GM23338 (cell line): ENCODE results near the gene DMKN. TPM values are rescaled to one million over a fixed set of nuclear protein-coding genes. Genes with fewer than 3 reads are reported as not detected.

Experiments
- ATAC-seq: fragments of 200-7000 bp; cut with Tn5 transposase; 3 replicates; pipeline ENCODE4 v1.9.1; 2020
- DNase-seq: peaks from one replicate; pipeline ENCODE4 v3.0.0-alpha.2; 2015; ENCODE audit warnings: low spot score
- H2AFZ ChIP-seq: fragments of 200-600 bp; sonication (generic); 2 replicates; pipeline ENCODE4 v1.8.0; 2016; ENCODE audit warnings: antibody characterized with exemption, mild to moderate bottlenecking, moderate library complexity
- H3F3A ChIP-seq: fragments of 200-600 bp; sonication (generic); replicated peaks from 2 replicates; pipeline ENCODE4 v1.8.0; 2017; ENCODE audit warnings: antibody characterized with exemption, mixed run types, low read depth
- H3K27ac ChIP-seq: fragments of 200-600 bp; sonication (generic); 2 replicates; pipeline ENCODE4 v1.6.1; 2016; ENCODE audit warnings: low read depth
- H3K27me3 ChIP-seq: fragments of 200-600 bp; sonication (generic); 2 replicates; pipeline ENCODE4 v1.8.0; 2016; ENCODE audit warnings: mild to moderate bottlenecking, mixed run types, moderate library complexity; ENCODE audit not compliant: insufficient read depth
- H3K36me3 ChIP-seq: fragments of 200-600 bp; sonication (generic); 2 replicates; pipeline ENCODE4 v1.8.0; 2016; ENCODE audit warnings: mild to moderate bottlenecking; ENCODE audit not compliant: insufficient read depth
- H3K4me1 ChIP-seq: fragments of 200-600 bp; sonication (generic); 2 replicates; pipeline ENCODE4 v1.8.0; 2016; ENCODE audit warnings: mild to moderate bottlenecking, moderate library complexity; ENCODE audit not compliant: insufficient read depth
- H3K4me2 ChIP-seq: fragments of 200-600 bp; sonication (generic); 2 replicates; pipeline ENCODE4 v1.7.1; 2017; ENCODE audit warnings: mixed run types
- H3K4me3 ChIP-seq: fragments of 200-600 bp; sonication (generic); 2 replicates; pipeline ENCODE4 v1.6.1; 2016; ENCODE audit warnings: mixed run types
- H3K79me2 ChIP-seq: fragments of 200-600 bp; sonication (generic); replicated peaks from 2 replicates; pipeline ENCODE4 v1.8.0; 2017; ENCODE audit warnings: mild to moderate bottlenecking; ENCODE audit not compliant: insufficient read depth
- H3K9me2 ChIP-seq: fragments of 200-600 bp; sonication (generic); 2 replicates; pipeline ENCODE4 v1.8.0; 2017; ENCODE audit not compliant: insufficient read depth
- H4K20me1 ChIP-seq: fragments of 200-600 bp; sonication (generic); replicated peaks from 2 replicates; pipeline ENCODE4 v1.8.0; 2017; ENCODE audit warnings: mild to moderate bottlenecking; ENCODE audit not compliant: insufficient read depth
- H3K27ac Mint-ChIP-seq: 2 replicates; pipeline ENCODE4 v1.8.0; 2020; ENCODE audit warnings: inconsistent platforms, mild to moderate bottlenecking, moderate library complexity, mixed read lengths
- H3K27me3 Mint-ChIP-seq: 3 replicates; pipeline ENCODE4 v1.8.0; 2022; ENCODE audit warnings: low read depth, mild to moderate bottlenecking, moderate library complexity, mixed read lengths, inconsistent platforms; ENCODE audit not compliant: insufficient read depth, poor library complexity
- H3K36me3 Mint-ChIP-seq: 3 replicates; pipeline ENCODE4 v1.8.0; 2021; ENCODE audit warnings: low read depth, mild to moderate bottlenecking, inconsistent platforms, moderate library complexity, mixed read lengths
- H3K4me1 Mint-ChIP-seq: 3 replicates; pipeline ENCODE4 v1.8.0; 2020; ENCODE audit warnings: mild to moderate bottlenecking, inconsistent platforms, mixed read lengths
- H3K4me3 Mint-ChIP-seq: 3 replicates; pipeline ENCODE4 v1.8.0; 2021; ENCODE audit warnings: moderate library complexity, mild to moderate bottlenecking, inconsistent platforms, mixed read lengths
- H3K9me3 Mint-ChIP-seq: 3 replicates; pipeline ENCODE4 v1.8.0; 2020; ENCODE audit warnings: moderate library complexity, mild to moderate bottlenecking, inconsistent platforms, mixed read lengths
- CREB1 ChIP-seq: fragments of 250-450 bp; sonication (Bioruptor Pico); IDR thresholded peaks from 2 replicates; pipeline ENCODE4 v1.5.0; 2020; ENCODE audit warnings: low read depth, mild to moderate bottlenecking, moderate library complexity
- EZH2 ChIP-seq: fragments of 200-600 bp; sonication (generic); IDR thresholded peaks from one replicate; pipeline ENCODE4 v1.8.0; 2017; ENCODE audit warnings: antibody characterized with exemption, mild to moderate bottlenecking, low read depth; ENCODE audit not compliant: unreplicated experiment
- EZH2phosphoT487 ChIP-seq: fragments of 200-600 bp; sonication (generic); IDR thresholded peaks from one replicate; pipeline ENCODE4 v1.8.1; 2018; ENCODE audit warnings: antibody characterized with exemption; ENCODE audit not compliant: unreplicated experiment
- JUNB ChIP-seq: IDR thresholded peaks from one replicate; pipeline ENCODE4 v1.6.1; 2016; ENCODE audit warnings: antibody characterized with exemption; ENCODE audit not compliant: unreplicated experiment
- NANOG ChIP-seq: IDR thresholded peaks from 2 replicates; pipeline ENCODE4 v1.6.1; 2016; ENCODE audit warnings: antibody characterized with exemption, borderline replicate concordance
- POLR2AphosphoS5 ChIP-seq: IDR thresholded peaks from 2 replicates; pipeline ENCODE4 v1.6.1; 2016; ENCODE audit warnings: antibody characterized with exemption, low read depth
- STAT1 ChIP-seq: IDR thresholded peaks from one replicate; pipeline ENCODE4 v1.6.1; 2016; ENCODE audit warnings: antibody characterized with exemption; ENCODE audit not compliant: unreplicated experiment
- ZNF114 ChIP-seq: fragments of 250-450 bp; sonication (Bioruptor Pico); IDR thresholded peaks from 2 replicates; pipeline ENCODE4 v1.5.0; 2020; ENCODE audit warnings: mild to moderate bottlenecking, moderate library complexity
- ZNF331 ChIP-seq: fragments of 250-450 bp; sonication (Bioruptor Pico); IDR thresholded peaks from 2 replicates; pipeline ENCODE4 v1.5.0; 2020; ENCODE audit warnings: low read depth, mild to moderate bottlenecking, moderate library complexity
- polyA plus RNA-seq: library from polyadenylated mRNA; unstranded; fragments of >200 nt; fragmentation: Nextera tagmentation; extraction: Ambion mirVana; gene quantifications from 2 replicates; pipeline ENCODE4 v1.2.1, GENCODE V29; 2016
- total RNA-seq: library from RNA; depleted of rRNA; stranded (reverse); fragments of >200 nt; shearing (Covaris generic); gene quantifications from 2 replicates; pipeline ENCODE4 v1.2.3, GENCODE V29; 2014
- TF ChIP-seq, protein P1 (sequence below): IDR thresholded peaks from 2 replicates; pipeline ENCODE4 v1.6.1; 2016; ENCODE audit warnings: antibody characterized with exemption

The DMKN gene
- total and polyA plus RNA-seq, 2 experiments from 2014 or later: 259 to 569 TPM

DNA sequence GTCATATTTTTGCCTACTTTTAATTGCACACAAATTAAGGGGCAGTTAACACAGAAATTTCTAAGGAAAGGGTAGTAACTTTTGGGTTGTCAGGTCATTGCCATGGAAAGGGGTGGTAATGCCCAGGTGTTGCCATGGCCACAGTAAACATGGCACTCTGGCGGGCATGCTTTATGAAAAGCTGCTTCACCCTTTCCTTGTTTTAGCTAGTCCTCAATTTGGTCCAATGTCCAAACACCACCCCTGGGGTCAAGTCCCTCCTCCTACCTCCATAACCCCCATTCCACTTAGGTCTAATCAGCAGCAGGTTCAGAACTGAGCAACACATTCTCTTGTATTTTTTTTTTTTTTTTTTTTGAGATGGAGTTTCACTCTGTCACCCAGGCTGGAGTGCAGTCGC, 58.8 kb downstream of the DMKN start:
- Histone ChIP-seq H3K36me3 (no peaks in the 10 kb centered on the region), H2AFZ (no peak overlapping the region), H3K79me2 (no peaks in the 10 kb centered on the region), H3K4me3 (no peak overlapping the region), H3F3A (no peaks in the 10 kb centered on the region), H3K27ac (no peak overlapping the region), H3K4me1 (no peaks in the 10 kb centered on the region), H4K20me1 (no peaks in the 10 kb centered on the region), H3K9me2 (no peaks in the 10 kb centered on the region), H3K4me2 (no peak overlapping the region), H3K27me3 (no peaks in the 10 kb centered on the region)
- no peaks in the 10 kb centered on the region; the same call in 2 of the 3 replicates for H3K9me3 Mint-ChIP-seq
- ATAC-seq (no peak), DNase-seq (no peak)
- H3K27ac Mint-ChIP-seq: no peak overlapping the region
- no peaks in the 10 kb centered on the region for H3K4me1 Mint-ChIP-seq
- no peaks in the 10 kb centered on the region for H3K36me3 Mint-ChIP-seq
- no peak for TF ChIP-seq STAT1
- no peak for TF ChIP-seq NANOG
- TF ChIP-seq, protein P1, sequence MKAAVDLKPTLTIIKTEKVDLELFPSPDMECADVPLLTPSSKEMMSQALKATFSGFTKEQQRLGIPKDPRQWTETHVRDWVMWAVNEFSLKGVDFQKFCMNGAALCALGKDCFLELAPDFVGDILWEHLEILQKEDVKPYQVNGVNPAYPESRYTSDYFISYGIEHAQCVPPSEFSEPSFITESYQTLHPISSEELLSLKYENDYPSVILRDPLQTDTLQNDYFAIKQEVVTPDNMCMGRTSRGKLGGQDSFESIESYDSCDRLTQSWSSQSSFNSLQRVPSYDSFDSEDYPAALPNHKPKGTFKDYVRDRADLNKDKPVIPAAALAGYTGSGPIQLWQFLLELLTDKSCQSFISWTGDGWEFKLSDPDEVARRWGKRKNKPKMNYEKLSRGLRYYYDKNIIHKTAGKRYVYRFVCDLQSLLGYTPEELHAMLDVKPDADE: no peak
- H3K4me3 Mint-ChIP-seq: no peak overlapping the region
- H3K27me3 Mint-ChIP-seq: peaks cover 6% of the 10 kb centered on the region

DNA sequence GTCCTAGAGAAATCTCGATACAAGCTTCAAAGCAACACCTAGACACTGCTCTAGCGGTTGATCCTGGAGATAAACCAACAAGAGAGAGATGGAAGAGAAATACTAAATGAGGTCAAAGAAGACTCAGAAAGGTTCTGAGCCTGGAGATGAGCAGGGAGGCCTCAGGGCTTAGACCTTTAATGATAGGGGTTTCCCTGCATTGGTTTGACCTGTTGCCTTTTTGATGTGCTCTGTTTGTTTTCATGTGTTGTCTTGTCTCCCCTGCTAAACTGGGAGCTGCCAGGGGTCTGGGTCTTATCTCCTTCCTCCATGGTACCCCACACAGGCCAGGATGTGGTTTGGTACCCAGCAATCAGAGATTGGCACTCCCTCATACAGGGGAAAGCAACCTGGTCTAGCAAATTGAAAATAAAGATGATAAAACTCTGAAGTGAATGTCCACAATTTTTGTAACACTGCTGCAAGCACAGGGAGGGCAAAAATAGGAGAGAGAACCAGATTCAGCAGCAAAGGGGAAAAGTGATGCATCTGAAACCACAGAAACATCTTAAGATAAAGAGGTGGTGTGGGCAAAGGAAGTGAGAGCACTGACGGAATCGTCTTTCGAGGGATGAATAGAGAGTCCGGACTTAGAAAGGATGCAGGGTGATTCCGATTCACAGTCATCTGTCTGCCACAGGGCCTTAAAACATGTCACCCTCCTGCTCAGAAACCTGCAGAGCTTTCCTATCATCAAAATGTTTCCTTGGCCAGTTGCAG, 61.9 kb downstream of the DMKN start:
- no peaks in the 10 kb centered on the region for H3K27me3 ChIP-seq
- no peaks in the 10 kb centered on the region for H3K36me3 ChIP-seq
- H3K4me1 Mint-ChIP-seq: peaks cover 17% of the 10 kb centered on the region; the same call in 2 of the 3 replicates
- H3K36me3 Mint-ChIP-seq: no peaks in the 10 kb centered on the region
- H2AFZ ChIP-seq: no peak overlapping the region
- ATAC-seq (no peak), DNase-seq (no peak)
- H3K4me3 ChIP-seq: no peak overlapping the region
- H3K9me3 Mint-ChIP-seq: no peaks in the 10 kb centered on the region; the same call in 2 of the 3 replicates
- H3F3A ChIP-seq: no peaks in the 10 kb centered on the region
- H3K27me3 Mint-ChIP-seq: peaks cover 11% of the 10 kb centered on the region
- H4K20me1 ChIP-seq: no peaks in the 10 kb centered on the region
- no peak overlapping the region for H3K4me2 ChIP-seq
- no peaks in the 10 kb centered on the region; the same call in 1 of the 2 replicates for H3K4me1 ChIP-seq
- H3K9me2 ChIP-seq: no peaks in the 10 kb centered on the region
- H3K27ac ChIP-seq: no peak overlapping the region
- no peak overlapping the region for H3K27ac Mint-ChIP-seq
- TF ChIP-seq STAT1 (no peak), NANOG (no peak), POLR2AphosphoS5 (no peak)
- no peaks in the 10 kb centered on the region for H3K79me2 ChIP-seq
- H3K4me3 Mint-ChIP-seq: no peak overlapping the region

DNA sequence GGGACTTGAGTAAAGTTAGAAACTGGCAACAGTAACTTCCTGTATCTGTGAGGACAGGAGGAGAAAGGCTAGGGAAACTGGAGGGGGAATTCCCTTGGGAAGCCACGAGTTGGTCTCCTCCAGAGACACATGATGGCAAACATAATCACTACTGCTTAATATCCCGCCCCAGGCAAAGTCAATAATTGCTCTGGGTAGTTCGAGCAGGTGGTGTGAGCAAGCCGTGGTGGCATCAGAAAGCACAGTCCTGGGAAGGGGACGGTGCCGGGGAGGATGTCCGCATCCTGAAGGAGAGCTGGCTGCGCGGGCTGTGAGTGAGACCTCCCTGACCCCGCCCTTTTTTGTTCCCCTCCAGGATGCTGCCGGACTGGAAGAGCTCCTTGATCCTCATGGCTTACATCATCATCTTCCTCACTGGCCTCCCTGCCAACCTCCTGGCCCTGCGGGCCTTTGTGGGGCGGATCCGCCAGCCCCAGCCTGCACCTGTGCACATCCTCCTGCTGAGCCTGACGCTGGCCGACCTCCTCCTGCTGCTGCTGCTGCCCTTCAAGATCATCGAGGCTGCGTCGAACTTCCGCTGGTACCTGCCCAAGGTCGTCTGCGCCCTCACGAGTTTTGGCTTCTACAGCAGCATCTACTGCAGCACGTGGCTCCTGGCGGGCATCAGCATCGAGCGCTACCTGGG, 63.9 kb downstream of the DMKN start:
- H3K4me2 ChIP-seq: no peak overlapping the region
- DNase-seq: no peak
- no peaks in the 10 kb centered on the region for H4K20me1 ChIP-seq
- ATAC-seq: no peak
- Mint-ChIP-seq H3K4me3 (no peak overlapping the region), H3K36me3 (no peaks in the 10 kb centered on the region), H3K4me1 (peaks cover 19% of the 10 kb centered on the region; the same call in 2 of the 3 replicates), H3K27me3 (peaks cover 10% of the 10 kb centered on the region), H3K9me3 (no peaks in the 10 kb centered on the region; the same call in 2 of the 3 replicates), H3K27ac (no peak overlapping the region)
- no peaks in the 10 kb centered on the region for H3K27me3 ChIP-seq
- H3F3A ChIP-seq: no peaks in the 10 kb centered on the region
- no peak overlapping the region for H3K4me3 ChIP-seq
- H3K79me2 ChIP-seq: no peaks in the 10 kb centered on the region
- H2AFZ ChIP-seq: peak overlapping the region; percentile 43; the same call in 1 of the 2 replicates
- no peaks in the 10 kb centered on the region for H3K9me2 ChIP-seq
- H3K36me3 ChIP-seq: no peaks in the 10 kb centered on the region
- no peaks in the 10 kb centered on the region; the same call in 1 of the 2 replicates for H3K4me1 ChIP-seq
- no peak overlapping the region for H3K27ac ChIP-seq
- TF ChIP-seq NANOG: no peak
- TF ChIP-seq STAT1: no peak
- TF ChIP-seq, protein P1: no peak
- no peak for TF ChIP-seq EZH2phosphoT487
- no peak for TF ChIP-seq EZH2
- no peak for TF ChIP-seq ZNF114 (CRISPR knock-in tag)
- TF ChIP-seq ZNF331 (CRISPR knock-in tag): no peak
- TF ChIP-seq CREB1 (CRISPR knock-in tag): no peak
- TF ChIP-seq JUNB: no peak
- no peak for TF ChIP-seq POLR2AphosphoS5
